ENCODE data around the gene KDM7A.

KDM7A gene

DNA sequence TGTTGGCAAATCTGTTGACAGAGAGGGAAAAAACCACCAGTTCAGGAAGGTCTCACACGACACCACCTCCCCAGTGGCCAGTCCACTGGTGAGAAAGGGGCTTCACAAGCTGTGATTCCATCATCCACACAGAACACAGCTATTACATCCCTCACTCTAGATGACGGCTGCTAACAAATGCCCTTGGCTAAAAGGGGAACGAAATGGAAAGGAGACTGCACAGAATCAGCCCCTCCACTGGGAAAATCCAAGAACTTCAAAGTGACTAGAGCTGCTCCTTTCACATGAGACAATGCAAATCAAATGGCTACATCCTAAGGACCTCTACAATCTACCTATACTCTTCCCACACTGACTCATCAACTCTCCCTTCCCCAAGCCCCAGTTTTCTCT lies 119.6 kb downstream of the KDM7A start:
- DNase-seq (ENCODE audit: low read depth in 1 of 2, low spot score in 1 of 2) = no peak

DNA sequence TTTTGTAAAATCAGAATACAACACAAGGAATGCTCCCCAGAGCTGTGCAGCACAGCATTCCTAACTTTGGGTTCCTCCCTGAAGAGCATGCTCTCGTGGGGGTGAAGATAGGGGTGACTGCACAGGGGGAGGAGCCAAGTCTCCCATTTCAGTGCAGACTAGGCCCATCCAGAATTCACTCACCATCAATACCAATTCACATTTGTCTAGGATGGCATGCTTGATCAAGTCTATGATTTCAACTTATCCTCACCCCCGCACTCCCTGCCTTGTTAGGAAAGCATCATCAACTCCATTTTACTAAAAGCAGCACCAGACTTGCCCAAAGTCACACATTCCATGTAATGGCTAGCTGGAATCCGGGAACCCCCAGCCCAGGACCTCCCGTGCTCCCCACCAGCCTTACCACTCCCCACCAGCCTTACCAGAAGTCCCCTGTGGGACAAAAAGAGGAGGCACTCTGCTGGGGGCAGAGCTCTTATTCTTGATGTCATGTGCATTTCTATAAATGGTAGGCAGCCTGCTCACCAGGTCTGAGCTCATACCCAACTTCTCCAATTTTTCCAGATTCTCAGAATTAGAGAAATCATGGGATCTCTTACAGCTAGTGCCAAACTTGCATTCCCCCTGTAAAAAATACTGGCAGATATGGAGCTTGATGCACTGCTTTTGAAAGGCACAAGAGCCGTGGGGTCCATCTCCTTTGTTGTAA lies 120.2 kb downstream of the KDM7A start:
- no peak for DNase-seq (ENCODE audit: low read depth in 1 of 2, low spot score in 1 of 2)

DNA sequence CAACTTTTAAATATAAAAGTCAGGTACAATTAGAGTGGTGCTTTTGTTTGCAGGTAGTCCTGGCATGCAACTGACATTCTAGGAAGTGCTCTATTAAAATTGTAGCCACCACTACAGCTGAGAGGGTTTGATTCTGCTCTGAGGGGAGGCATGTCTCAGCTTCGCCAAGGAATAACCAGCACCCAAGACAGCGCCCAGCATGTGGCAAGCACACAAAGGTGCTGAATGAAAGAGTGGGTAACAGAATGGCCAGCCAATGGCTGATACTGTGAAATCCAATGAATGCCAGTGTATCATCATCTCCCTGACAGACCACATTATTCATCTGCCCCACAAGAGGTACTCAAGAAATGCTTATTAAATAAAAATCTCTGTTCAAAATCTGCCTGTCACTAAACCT lies 121.0 kb downstream of the KDM7A start:
- no peak for DNase-seq (ENCODE audit: low read depth in 1 of 2, low spot score in 1 of 2)

DNA sequence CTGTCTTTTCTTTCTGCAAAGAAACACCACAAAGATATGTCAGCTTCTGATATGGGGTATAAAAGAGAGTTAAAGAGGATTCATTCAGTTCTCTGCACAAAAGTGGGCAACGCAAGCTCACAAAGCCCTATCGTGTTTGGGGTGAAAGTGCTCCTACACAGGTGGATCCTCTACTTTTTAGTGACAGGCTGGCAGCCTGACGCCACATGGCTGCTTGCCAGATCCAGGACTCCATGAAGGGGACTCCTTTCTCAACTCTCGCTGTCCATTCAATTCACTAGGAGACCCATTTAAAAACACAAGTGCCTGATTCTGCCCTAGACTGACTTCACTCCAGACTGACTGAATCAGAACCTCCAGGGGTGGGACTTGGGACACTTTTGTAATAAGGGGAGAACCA lies 122.0 kb downstream of the KDM7A start:
- no peak for DNase-seq (ENCODE audit: low read depth in 1 of 2, low spot score in 1 of 2)

DNA sequence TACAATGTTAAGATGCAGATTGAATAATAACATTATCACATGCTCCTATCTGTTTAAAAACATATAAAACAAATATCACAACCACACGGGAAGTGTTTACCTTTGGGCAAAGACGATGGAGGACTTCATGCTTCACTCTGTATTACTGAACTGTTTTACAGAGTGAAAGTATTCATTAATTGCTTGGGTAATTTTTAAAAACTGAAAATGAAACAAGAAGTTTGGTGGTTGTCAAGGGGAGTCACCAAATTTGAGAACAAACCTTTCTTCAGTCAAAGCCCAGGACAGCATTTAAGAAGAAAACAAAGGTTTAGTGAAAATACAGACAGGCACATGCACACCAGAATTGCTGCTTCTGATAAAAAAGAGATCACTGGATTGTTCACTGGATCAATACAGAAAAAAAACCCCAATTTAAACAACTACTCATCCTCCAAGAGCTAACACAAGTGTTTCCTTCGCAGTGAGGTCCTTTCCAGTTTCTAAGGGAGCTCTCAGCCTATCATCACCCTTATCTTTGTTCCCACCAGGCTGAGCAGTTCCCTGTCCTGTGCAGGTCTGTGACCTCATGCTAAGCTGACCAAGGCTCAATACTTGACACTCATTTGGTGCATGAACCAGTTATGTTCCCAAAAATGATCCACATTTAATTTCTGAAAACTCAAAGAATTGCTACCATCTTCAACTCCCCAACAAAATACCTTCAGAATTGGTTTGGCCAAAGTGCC lies 122.8 kb downstream of the KDM7A start:
- DNase-seq (ENCODE audit: low read depth in 1 of 2, low spot score in 1 of 2) = no peak

DNA sequence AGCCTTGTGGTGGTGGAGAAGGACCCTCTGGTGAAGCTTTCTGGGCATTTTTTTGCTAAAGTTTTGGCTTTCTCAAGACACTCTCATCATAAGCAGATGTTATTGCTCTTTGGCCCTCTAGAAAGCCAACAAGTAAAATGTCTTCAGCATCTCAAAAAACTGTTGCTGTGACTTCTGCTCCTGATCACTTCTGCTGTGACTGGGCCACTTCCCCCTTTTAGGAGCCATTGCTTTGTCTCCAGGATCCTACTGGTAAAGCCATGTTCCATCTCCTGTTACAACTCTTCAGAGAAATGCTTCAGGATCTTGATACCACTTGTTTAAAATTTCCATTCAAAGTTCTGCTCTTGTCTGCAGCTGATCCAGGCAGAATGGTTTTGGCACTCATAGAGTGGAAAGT lies 125.0 kb downstream of the KDM7A start:
- no peak for DNase-seq (ENCODE audit: low read depth in 1 of 2, low spot score in 1 of 2)

DNA sequence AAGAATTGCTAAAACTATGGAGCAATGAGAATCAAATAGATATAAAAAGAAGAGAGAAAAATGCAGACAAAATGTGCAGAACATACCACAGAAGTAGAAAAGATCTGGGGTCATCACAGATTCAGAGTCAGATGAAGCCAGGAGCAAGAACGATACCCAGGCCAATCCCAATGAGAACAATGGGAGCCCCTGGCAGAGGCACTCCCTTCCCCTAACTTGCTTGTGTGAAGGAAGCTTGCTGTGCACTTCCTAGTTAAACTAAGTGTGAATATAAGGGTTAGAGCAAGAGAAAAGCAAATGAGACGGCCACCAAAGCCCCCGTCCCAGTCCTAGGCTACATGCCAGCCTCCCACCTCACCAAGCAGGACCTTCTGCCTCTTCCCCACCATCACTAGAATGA lies 126.7 kb downstream of the KDM7A start:
- DNase-seq (ENCODE audit: low read depth in 1 of 2, low spot score in 1 of 2) = no peak

DNA sequence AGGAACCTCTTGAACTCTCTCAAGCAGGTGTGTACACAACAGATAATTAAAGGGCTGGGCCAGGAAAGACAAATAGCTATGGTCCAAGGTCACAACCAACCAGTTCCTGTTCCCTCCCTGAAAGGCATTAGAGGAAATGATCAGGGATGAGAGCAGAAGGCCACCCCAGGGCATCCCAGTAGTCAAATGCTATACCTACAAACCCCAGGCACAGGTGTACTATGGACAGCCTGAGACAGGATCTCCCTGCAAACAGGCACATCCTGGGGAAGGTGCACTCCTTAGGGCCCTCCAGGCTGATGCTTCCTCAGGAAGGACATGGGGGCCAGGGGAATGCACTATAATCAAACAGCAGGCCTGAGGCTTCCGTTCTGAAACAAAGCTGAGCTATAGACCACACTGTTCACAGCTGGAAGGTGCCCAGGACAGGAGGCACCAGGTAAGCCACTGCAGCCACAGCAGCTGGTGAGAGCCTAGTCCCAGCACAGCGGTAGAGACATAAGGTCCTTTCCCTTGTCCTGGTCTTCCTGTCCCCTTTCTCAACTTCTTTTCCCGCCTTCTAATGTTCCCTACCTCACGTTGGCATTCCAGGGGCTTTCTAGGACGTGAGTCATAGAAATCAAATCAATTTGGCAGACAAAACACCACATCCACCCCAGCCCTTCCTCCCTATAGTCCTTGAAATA lies 127.3 kb downstream of the KDM7A start:
- no peak for DNase-seq (ENCODE audit: low read depth in 1 of 2, low spot score in 1 of 2)

DNA sequence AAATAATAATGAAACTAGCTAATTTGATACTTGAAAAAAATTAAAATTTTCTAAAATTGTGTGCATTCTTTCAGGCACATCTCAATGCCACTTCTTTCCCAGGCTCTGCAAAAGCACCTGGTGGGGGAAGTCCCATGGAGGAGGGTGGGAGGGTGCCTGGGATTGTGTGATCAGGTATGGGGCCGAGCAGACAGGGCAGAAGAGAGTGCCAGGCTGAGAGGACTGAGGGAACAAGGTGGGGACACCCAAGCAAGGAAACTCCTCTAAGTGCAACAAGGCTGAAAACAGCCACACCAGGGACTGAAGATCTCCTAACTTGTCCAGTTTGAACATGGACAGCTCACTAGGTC lies 127.8 kb downstream of the KDM7A start:
- no peak for DNase-seq (ENCODE audit: low read depth in 1 of 2, low spot score in 1 of 2)

DNA sequence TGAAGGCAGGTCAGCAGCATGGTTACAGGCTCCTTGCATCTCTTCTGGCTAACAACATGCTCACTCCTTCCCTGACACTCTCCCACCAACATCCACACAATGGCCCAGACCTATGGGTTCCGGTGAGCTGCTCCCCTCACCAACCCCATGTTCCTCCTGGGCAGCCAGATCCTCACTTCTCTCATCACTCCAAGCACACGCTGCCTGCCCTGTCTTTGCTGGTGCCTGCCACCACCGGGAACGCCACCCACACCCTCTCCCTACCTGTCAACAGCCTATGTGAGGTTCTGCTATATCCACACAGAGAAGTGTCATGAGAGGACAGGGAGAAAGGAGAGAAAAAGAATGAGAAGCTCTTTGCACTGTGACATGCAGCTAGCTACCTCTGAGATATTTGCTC lies 128.6 kb downstream of the KDM7A start:
- DNase-seq (ENCODE audit: low read depth in 1 of 2, low spot score in 1 of 2) = no peak

DNA sequence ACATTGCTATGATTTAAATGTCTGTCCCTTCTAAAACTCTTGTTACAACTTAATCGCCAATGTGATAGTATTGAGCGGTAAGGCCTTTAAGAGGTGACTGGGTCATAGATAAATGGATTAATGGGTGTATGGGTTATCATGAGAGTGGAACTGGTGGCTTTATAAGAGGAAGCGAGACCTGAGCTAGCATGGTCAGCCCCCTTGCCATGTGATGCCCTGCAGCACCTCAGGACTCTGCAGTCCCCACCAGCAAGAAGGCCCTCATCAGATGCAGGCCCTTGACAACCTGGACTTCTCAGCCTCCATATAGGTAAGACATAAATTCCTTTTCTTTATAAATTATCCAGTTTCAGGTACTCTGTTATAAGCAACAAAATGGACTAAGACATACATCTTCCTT lies 129.6 kb downstream of the KDM7A start:
- DNase-seq (ENCODE audit: low read depth in 1 of 2, low spot score in 1 of 2) = no peak

DNA sequence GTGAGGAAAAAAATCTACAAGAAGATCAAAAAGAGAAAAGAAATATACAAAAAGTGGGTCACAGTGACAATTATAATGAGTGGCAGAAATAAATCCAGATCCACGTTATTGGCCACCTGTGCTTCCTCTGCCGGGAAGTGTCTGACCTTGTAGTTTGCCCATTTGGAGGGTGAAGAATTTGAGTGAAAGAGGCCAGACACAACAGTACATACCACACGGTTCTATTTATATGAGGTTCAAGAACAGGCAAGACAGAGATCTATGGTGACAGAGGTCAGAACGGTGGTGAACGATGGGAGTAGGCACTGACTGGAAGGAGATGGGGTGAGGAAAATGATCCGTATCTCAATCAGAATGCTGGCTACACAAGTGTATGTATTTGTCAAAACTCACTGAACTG lies 131.1 kb downstream of the KDM7A start:
- DNase-seq (ENCODE audit: low read depth in 1 of 2, low spot score in 1 of 2) = no peak

DNA sequence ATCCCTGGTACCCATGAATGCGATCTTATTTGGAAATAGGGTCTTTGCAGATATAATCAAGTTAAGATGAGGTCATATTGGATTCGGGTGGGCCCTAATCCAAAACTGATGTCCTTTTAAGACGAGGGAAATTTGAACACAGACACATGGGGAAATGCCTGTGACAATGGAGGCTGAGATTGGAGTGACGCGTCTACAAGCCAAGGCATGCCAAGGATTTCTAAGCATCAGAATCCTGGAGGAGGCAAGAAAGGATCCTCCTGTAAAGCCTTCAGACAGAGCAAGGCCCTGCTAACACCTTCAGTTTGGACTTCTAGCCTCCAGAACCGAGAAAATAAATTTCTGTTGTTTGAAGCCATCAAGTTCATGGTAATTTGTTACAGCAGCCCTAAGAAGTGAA lies 132.5 kb downstream of the KDM7A start:
- DNase-seq (ENCODE audit: low read depth in 1 of 2, low spot score in 1 of 2) = no peak

DNA sequence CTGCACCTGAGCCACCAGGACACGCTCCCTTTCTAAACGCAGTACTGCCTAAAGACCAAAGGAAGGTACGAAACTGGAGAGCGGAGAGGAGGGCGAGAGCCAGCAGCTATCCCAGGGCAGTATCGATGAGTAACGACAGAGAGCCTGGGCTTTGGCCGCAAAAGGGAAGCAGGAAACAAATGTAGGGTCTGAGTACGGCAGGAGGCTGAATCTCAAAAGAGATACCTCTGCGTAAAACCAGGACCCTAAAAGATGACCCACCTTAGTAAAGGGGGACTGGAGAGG lies 134.5 kb downstream of the KDM7A start:
- DNase-seq (ENCODE audit: low read depth in 1 of 2, low spot score in 1 of 2) = no peak

DNA sequence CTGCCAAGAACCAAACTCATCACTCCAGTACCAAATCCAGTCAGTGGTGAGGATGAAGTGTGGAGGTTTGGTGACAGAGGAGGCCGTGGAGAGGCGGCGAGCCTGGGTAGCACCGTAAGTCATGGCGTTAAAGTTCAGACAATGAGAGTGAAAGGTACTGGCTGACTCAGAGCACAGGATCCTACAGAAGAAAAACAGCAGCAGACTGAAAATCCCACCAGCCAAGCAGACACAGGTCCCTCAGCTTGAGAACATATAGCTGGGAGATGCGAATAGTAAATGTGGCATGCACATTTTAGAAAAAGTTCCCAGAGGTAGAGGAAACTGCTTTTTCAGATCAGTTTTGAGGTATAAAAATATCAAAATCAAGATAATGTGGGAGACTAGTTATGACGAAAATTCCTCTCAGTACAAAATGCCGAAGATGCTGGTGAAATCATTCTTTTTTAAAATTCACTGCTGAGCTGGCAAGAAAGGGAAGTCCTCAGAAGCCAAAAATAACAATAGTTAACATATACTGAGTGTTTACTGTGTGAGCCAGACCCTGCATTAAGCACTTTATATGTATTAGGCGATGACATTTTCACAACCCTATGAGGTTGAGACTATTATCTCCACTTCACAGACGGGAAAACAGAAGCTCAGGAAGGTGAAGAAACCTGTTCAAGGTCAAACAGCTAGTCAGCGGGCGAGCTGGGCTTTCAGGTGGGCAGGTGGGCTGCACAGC lies 135.0 kb downstream of the KDM7A start:
- DNase-seq (ENCODE audit: low read depth in 1 of 2, low spot score in 1 of 2) = no peak

DNA sequence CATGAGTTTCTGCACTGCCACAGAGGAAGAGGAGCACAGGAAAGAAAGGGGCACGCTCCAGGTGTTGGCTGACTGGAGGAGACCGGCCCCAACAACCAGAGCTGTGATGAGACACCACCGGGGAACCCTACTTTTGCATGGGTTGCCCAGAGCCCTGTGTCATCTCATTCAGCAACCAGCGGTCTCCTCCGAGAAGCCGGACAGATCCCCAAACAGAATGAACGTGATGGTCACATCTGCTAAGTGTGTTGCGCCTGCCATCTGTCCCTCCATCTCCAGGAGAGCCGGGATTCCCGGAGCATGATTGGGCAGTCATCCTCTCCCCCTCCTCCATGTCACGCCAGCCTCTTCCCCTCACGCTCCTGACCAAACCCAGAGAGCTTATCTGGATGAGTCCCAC lies 136.9 kb downstream of the KDM7A start:
- DNase-seq (ENCODE audit: low read depth in 1 of 2, low spot score in 1 of 2) = no peak

DNA sequence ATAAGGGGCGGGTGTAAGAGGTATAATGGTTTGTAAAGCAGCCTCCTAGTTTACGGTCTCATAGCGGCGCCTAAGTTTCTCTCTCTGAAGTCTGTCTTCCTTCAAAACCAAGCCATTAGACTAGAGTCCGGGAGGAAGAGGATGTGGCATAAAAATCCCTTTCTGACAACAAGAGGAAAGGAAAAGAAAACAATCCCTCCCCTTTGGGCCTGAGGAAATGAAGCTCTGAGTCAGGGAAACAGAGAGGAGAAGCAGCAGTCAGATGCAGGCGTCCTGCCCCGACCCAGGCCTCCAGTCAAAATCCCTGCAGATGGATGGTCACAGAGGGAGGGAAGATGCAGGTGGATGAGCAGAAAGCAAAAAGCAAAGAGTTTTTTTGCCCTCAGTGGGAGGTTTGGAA lies 137.7 kb downstream of the KDM7A start:
- no peak for DNase-seq (ENCODE audit: low read depth in 1 of 2, low spot score in 1 of 2)

DNA sequence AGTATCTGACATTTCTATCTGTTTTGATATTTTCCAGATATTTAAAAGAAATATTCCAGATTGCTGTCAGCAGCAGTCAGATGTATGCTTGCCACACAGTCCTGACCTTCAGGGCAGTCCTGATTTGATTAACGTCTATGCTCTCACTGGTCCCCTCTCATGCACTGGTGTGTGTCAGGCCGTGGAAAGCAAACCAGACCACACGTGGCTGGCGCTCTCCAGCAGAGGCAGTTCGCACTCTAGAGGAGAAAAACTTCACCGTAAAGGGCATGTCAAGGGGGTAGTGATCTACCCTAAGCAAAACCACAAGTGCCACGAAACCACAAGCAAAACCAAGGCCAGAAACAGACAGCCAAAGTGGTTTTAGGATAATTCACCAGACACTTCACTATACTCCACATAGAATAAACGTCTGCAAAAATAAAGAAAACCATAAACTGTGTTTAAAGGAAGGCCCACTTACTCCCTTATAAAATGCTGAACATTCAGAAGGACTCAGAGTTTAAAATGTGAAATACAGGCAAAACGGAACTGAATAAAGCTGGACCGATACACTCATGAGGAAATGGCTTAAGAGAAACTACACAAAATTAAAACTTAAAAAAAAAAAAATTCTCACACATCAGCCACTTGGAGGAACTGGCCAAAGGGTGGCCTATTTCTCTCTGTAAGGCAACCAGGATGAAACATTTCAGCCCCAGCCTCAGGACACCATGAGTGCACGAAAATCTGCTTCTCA lies 140.4 kb downstream of the KDM7A start:
- DNase-seq (ENCODE audit: low read depth in 1 of 2, low spot score in 1 of 2) = no peak

DNA sequence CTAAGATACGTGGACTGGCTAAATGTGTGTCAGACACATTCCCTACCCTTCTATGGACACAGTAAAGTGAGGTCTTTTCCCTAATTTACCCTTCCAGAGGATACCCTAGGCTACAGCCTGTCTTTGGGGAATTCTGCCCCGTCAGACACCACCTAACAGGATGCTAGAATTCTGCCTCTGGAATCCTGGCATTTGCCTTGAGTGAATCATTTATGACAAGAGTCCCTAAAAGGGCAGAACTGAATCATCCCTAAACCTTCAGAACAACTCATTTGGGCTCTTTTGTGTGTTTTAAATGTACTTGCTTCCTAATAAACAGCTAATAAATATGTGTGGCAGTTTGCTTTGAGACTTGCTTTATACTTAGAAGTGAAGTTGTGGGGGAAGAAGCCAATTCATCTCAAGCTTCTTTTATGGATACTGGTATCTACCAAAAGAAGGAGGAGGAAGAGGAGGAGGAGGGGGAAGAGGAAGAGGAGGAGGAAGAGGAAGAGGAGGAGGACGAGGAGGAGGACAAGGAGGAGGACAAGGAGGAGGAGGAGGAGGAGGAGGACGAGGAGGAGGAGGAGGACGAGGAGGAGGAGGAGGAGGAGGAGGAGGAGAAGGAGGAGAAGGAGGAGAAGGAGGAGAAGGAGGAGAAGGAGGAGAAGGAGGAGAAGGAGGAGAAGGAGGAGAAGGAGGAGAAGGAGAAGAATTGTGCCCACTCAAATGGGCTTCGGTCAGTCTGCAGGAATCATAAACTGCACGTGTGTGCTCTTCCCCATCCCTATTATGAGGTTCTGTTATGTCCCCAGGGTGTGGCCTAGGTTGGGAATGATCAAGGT lies 141.2 kb downstream of the KDM7A start:
- DNase-seq (ENCODE audit: low read depth in 1 of 2, low spot score in 1 of 2) = no peak
